Cerebellar nuclear complex (tissue), 1 donor: Measurements from ENCODE around the gene LUZP4.
"Not testable (repeated sequence)": the region's sequence is repeated elsewhere in the genome, so short reads cannot be mapped to it uniquely, and the experiment has no call there.

Source experiments
- DNase-seq, 2 experiments: peaks; one replicate each; lab custom pipeline; 2025; lab: John Stamatoyannopoulos, UW

The LUZP4 gene

DNA sequence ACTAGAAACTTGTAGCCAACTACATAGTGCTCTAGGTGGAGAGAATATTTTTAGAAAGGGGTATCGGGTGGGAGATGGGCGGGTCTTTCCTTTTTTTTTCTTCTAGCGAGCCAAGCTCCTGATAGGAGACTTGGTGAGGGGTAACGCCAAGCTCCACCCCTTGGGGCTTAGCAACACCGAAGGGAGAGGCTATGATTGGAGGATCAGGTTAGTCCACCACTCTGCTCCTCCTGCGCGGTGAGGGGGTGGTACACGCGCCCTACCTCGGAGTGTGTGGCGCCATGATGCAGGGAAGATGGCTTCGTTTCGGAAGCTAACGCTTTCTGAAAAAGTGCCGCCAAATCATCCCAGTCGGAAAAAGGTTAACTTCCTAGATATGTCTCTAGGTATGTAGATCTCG, at the start of gene LUZP4:
Gene LUZP4 (plus strand): TSS at position 251 of the 400 bp plus-strand sequence. CDS start 45 bp downstream, at position 296.
- no peak for DNase-seq

DNA sequence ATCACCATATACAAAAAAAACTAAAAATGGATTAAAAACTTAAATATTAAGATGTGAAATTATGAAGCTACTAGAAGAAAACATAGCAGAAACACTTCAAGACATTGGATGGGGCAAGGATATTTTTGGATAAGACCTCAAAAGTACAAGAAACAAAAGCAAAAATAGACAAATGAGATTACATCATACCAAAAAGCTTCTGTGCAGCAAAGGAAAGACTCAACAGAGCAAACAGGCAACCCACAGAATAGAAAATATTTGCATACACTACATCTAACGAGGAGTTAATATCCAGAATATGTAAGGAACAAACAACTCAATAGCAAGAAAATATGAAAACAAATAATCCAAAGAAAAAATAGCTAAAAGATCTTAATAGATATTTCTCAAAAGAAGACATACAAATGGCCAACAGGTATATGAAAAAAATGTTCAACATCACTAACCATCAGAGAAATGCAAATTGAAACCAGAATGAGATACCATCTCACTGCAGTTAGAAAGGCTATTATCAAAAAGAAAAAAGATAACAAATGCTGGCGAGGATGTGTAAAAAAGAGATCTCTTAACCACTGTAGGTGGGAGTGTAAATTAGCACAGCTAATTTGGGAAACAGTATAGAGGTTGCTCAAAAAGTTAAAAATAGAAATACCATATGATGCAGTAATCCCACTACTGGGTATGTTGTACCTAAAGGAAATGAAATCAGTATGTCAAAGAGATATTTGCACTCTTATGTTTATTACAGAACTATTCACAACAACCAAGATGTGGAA, 37.9 kb upstream of the LUZP4 start:
- DNase-seq = no peak

- no peak for DNase-seq
These were observed 34.5 kb upstream of the LUZP4 start for GRCh38 chrX:115255003-115255402.

DNA sequence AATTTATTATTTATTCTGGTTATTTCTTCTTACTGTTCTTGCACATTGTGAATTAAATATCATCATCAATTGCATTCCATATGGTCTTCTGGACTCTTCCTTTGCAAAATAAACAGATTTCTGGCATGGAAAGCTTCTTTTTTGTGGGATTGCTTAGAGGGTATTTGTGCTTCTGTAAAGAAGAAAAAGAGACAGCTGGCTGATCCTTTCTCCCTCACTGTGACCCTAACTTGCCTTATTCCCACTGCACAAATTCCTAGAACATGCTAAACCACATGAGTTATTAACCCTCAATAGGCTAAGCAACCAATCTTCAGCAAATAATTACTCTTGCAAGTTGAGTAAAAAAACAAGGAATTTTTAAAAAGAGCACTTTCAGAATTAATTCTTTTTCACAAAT, 31.8 kb upstream of the LUZP4 start:
- no peak for DNase-seq

GRCh38 chrX:115259238-115259875, 30.2 kb upstream of the LUZP4 start:
- no peak for DNase-seq

GRCh38 chrX:115260330-115260729, 29.2 kb upstream of the LUZP4 start:
- no peak for DNase-seq

- no peak for DNase-seq
These were observed 28.4 kb upstream of the LUZP4 start for GRCh38 chrX:115261148-115261547.

GRCh38 chrX:115264009-115264408, 25.5 kb upstream of the LUZP4 start:
- DNase-seq = no peak

GRCh38 chrX:115266300-115266699, 23.2 kb upstream of the LUZP4 start:
- DNase-seq = no peak

GRCh38 chrX:115268421-115268820, 21.1 kb upstream of the LUZP4 start:
- DNase-seq = no peak

- no peak for DNase-seq
These were observed 20.3 kb upstream of the LUZP4 start for GRCh38 chrX:115269051-115269683.

DNA sequence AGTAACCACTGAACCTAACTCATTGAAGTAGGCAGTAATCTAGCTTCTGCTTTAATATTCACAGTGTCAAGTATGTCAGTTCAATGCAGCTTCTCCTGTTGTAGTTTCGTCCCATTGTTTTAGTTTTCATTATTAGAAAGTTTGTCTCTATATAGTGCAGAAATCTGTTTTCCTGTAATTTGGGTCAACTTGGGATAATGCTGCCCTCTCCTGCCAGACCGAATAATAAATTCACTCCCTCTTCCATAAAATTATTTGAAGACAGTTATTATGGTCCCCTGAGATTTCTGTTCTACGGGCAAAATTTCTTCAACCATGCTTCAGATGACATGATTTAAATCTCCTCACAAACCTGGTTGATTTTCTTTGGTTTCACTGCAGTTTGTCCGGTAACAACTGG, 4.6 kb upstream of the LUZP4 start:
- no peak for DNase-seq

- DNase-seq = no peak
These were observed 7.7 kb downstream of the LUZP4 start for GRCh38 chrX:115297189-115297588.

GRCh38 chrX:115311139-115311538, 21.6 kb downstream of the LUZP4 start:
- DNase-seq = no peak

GRCh38 chrX:115311601-115312001, 22.1 kb downstream of the LUZP4 start:
- no peak for DNase-seq

- DNase-seq = no peak
These were observed 28.6 kb downstream of the LUZP4 start for GRCh38 chrX:115318139-115318538.

GRCh38 chrX:115322375-115322774, 32.9 kb downstream of the LUZP4 start:
- no peak for DNase-seq

- DNase-seq = no peak
These were observed 34.7 kb downstream of the LUZP4 start for GRCh38 chrX:115324194-115324593.

DNA sequence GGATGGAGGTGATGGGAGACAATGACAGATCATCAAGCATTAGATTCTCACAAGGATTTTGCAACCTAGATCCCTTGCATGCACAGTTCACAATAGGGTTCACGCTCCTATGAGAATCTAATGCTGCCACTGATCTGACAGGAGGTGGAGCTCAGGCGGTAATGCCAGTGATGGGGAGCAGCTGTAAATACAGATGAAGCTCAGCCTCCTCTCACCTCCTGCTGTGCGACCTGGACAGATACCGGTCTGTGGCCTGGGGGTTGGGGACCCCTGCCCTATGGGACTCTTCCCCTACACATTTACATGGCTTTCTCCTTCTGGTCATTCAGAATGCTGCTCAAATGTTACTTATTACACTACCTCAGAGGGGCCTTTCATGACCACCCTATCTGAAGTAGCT, 39.8 kb downstream of the LUZP4 start:
- DNase-seq = not testable (repeated sequence)

GRCh38 chrX:115330498-115331168, 41.1 kb downstream of the LUZP4 start:
- DNase-seq = no peak

DNA sequence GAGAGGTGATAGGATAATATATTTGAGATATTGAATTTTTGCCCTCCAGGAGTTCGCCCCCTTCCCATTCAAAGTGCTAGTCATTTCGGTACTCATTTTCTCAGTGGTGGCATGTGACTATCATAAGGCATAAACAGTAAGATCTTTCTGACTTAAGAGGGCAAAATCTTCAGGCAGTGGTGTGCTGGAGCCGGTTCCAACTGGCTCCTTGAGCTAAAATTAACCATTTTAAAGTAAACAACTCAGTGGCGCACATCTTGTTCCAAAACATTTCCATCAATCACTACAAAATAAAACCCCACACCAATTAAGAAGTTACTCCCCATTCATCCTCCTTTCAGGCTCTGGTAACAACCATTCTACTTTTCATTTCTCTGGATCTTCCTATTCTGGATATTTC, 43.3 kb downstream of the LUZP4 start:
- no peak for DNase-seq

DNA sequence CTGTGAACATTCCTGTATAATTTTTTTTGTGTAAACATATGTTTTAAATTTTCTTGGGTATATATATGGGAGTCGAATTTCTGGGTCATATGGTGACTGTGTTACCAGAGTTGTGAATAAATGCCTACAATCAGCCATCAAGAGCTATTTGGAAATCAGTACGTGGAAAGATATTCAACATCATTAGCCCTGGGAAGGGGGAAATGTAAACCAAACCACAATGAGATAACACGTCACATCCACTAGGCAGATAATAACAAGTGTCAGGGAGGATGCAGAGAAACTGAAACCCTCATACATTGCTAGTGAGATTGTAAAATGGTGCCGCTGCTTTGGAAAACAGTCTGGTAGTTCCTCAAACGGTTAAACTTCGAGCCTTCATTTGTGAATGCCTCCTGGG, 43.9 kb downstream of the LUZP4 start:
- no peak for DNase-seq
